Skeletal muscle satellite cell (primary cell): ENCODE results near the gene CDK19.
"Not testable (repeated sequence)": the region's sequence is repeated elsewhere in the genome, so short reads cannot be mapped to it uniquely, and the experiment has no call there.

Source experiments
- H3K27me3 ChIP-seq: 2 replicates; pipeline ENCODE4 v1.7.0; 2013; ENCODE audit warnings: low read length; ENCODE audit not compliant: control insufficient read depth, insufficient read depth
- H3K36me3 ChIP-seq: 2 replicates; pipeline ENCODE4 v1.7.0; 2013; ENCODE audit warnings: mild to moderate bottlenecking, control low read depth, low read length; ENCODE audit not compliant: insufficient read depth
- H3K4me1 ChIP-seq: 2 replicates; pipeline ENCODE4 v1.7.0; 2013; ENCODE audit warnings: low read length; ENCODE audit not compliant: control insufficient read depth, insufficient read depth
- H3K4me2 ChIP-seq: 2 replicates; pipeline ENCODE4 v1.7.0; 2013; ENCODE audit warnings: mild to moderate bottlenecking, low read length
- H3K4me3 ChIP-seq: 2 replicates; pipeline ENCODE4 v1.7.0; 2013; ENCODE audit warnings: low read length
- H3K9ac ChIP-seq: 2 replicates; pipeline ENCODE4 v1.7.0; 2013; ENCODE audit warnings: mild to moderate bottlenecking, low read depth, low read length, moderate library complexity
- H3K9me3 ChIP-seq: replicated peaks from 2 replicates; pipeline ENCODE4 v1.7.0; 2013; ENCODE audit warnings: mild to moderate bottlenecking, control low read depth, low read length

CDK19 gene

DNA sequence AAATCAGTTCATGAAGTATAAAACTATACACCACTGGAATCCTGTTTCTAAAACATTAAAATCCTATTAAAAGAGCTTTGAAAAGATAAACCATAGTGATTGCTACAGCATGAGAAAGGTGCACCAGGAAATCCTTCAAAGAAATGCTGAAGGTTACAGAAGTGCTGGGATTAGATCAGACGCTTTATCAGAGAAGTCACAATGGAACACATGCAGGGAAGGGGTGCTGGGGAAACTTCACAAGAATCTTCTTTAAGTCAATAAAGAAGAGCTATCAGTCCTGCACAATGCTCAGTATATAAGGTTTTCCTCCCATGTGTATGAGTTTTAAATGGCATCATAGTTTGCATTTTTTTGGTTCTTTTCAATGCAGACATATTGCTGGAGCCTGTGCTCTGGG, 201.2 kb downstream of the CDK19 start:
- Histone ChIP-seq H3K9me3 (no peaks in the 10 kb centered on the region), H3K36me3 (peaks cover 4% of the 10 kb centered on the region), H3K4me3 (no peak overlapping the region), H3K4me2 (no peak overlapping the region), H3K4me1 (no peaks in the 10 kb centered on the region), H3K9ac (no peak overlapping the region), H3K27me3 (no peaks in the 10 kb centered on the region)

- H3K4me1 ChIP-seq, result no peaks in the 10 kb centered on the region
- no peaks in the 10 kb centered on the region for H3K27me3 ChIP-seq
- H3K36me3 ChIP-seq, result peaks cover 4% of the 10 kb centered on the region
- H3K4me3 ChIP-seq, result no peak overlapping the region
- H3K9me3 ChIP-seq, result no peaks in the 10 kb centered on the region
- no peak overlapping the region for H3K4me2 ChIP-seq
- no peak overlapping the region for H3K9ac ChIP-seq
Measured at GRCh38 chr6:110613356-110613755, 201.9 kb downstream of the CDK19 start.

- peaks cover 4% of the 10 kb centered on the region for H3K36me3 ChIP-seq
- no peak overlapping the region for H3K4me2 ChIP-seq
- no peak overlapping the region for H3K4me3 ChIP-seq
- no peak overlapping the region for H3K9ac ChIP-seq
- H3K27me3 ChIP-seq, result no peaks in the 10 kb centered on the region
- H3K4me1 ChIP-seq, result no peaks in the 10 kb centered on the region
- no peaks in the 10 kb centered on the region for H3K9me3 ChIP-seq
Measured at GRCh38 chr6:110612298-110612697, 203.0 kb downstream of the CDK19 start.

DNA sequence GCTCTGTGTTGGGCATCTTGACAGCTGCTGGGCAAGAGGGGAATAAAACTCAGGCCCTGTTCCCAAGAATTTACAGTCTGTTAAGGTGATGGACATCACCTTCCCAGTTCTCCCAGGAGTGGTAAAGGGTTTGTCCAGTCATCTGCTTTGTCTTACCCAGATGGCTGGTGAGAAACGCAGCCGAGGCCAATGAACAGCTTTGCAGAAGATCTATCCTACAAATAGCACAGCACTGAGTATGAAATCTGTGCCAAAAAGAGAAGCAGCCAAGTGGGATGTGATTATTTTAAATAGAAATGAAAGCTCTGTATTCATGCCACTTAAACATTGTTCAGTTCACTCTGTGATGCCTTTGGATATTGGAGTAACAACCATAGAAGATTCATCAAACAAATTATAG, 206.2 kb downstream of the CDK19 start:
- Histone ChIP-seq H3K4me3 (no peak overlapping the region), H3K4me1 (no peaks in the 10 kb centered on the region), H3K36me3 (peaks cover 2% of the 10 kb centered on the region), H3K9ac (no peak overlapping the region), H3K4me2 (no peak overlapping the region), H3K9me3 (no peaks in the 10 kb centered on the region), H3K27me3 (no peaks in the 10 kb centered on the region)

GRCh38 chr6:110608151-110608550, 207.1 kb downstream of the CDK19 start:
- Histone ChIP-seq H3K9me3 (no peaks in the 10 kb centered on the region), H3K4me3 (no peak overlapping the region), H3K36me3 (no peaks in the 10 kb centered on the region), H3K4me2 (no peak overlapping the region), H3K27me3 (no peaks in the 10 kb centered on the region), H3K4me1 (no peaks in the 10 kb centered on the region), H3K9ac (no peak overlapping the region)

- Histone ChIP-seq H3K9me3 (no peaks in the 10 kb centered on the region), H3K4me2 (no peak overlapping the region), H3K9ac (no peak overlapping the region)
Measured at GRCh38 chr6:110606151-110606550, 209.1 kb downstream of the CDK19 start.

GRCh38 chr6:110600640-110601039, 214.6 kb downstream of the CDK19 start:
- not testable (repeated sequence) for H3K4me1 ChIP-seq, H3K4me3 ChIP-seq, H3K9ac ChIP-seq, H3K9me3 ChIP-seq, H3K4me2 ChIP-seq, H3K36me3 ChIP-seq, H3K27me3 ChIP-seq

More at GRCh38 chr6:110606151-110606550, 209.1 kb downstream of the CDK19 start:
- no peaks in the 10 kb centered on the region for H3K27me3 ChIP-seq
- H3K36me3 ChIP-seq, result no peaks in the 10 kb centered on the region
- no peaks in the 10 kb centered on the region for H3K4me1 ChIP-seq
- no peak overlapping the region for H3K4me3 ChIP-seq

DNA sequence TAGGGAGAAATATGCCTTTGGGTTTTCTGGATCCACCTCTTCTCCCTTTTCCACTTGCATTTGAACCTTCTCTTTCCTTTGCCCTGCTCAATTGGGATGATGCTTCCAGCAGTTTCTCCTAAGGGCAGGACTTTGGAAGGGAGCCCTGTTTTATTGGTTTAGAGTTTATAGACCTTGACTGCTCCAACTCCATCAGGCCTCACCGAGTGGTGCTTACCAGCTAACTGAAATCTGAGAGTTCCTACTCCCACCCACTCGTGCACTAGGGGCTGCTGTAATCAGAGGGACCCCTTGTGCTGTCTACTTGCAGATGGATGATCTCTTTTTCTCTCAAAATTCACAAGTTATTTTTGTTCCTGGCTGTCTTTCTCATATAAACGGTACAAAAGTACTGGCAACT, 217.5 kb downstream of the CDK19 start:
- Histone ChIP-seq H3K27me3 (no peaks in the 10 kb centered on the region), H3K4me1 (no peaks in the 10 kb centered on the region), H3K36me3 (no peaks in the 10 kb centered on the region), H3K9me3 (no peaks in the 10 kb centered on the region), H3K4me2 (no peak overlapping the region), H3K4me3 (no peak overlapping the region), H3K9ac (no peak overlapping the region)

GRCh38 chr6:110596354-110596753, 218.9 kb downstream of the CDK19 start:
- Histone ChIP-seq H3K9ac (no peak overlapping the region), H3K9me3 (no peaks in the 10 kb centered on the region), H3K4me3 (no peak overlapping the region), H3K4me1 (peaks cover under 1% of the 10 kb centered on the region), H3K27me3 (no peaks in the 10 kb centered on the region), H3K36me3 (no peaks in the 10 kb centered on the region), H3K4me2 (no peak overlapping the region)

DNA sequence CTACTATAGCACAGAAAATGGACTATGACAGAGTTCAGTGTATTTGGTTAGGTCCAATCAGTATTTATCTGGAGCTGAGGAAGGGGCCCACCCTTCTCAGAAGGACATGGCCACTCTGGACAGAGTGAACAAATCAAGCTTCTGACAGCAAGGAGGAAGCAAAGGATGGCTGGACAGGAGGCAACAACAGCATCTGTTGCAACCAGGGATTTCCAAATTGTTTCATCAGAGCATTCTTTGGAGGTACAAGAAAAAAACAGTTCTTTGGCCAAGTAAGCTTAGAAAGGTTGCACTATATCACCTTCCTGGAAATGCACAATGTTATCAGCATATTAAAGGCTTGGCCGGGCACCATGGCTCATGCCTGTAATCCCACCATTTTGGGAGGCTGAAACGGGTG, 220.2 kb downstream of the CDK19 start:
- Histone ChIP-seq H3K4me3 (no peak overlapping the region), H3K9me3 (no peaks in the 10 kb centered on the region), H3K4me1 (peaks cover 11% of the 10 kb centered on the region), H3K36me3 (no peaks in the 10 kb centered on the region), H3K4me2 (no peak overlapping the region), H3K9ac (no peak overlapping the region), H3K27me3 (no peaks in the 10 kb centered on the region)

DNA sequence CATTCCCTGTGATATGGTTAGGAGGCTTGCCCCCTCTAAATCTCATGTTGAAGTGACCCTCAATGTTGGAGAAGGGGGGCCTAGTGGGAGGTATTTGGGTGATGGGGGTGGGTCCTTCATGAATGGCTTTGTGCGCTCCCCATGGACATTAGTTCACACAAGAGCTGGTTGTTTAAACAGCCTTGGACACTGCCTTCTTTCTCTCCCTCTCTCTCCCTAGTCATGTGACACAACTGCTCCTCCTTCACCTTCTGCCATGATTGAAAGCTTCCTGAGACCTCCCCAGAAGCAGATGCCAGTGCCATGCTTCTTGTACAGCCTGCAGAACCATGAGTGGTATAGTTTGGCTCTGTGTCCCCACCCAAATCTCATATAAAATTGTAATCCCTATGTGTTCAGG, 221.6 kb downstream of the CDK19 start:
- Histone ChIP-seq H3K27me3 (no peaks in the 10 kb centered on the region), H3K4me3 (no peak overlapping the region), H3K4me2 (no peak overlapping the region), H3K9ac (no peak overlapping the region), H3K36me3 (no peaks in the 10 kb centered on the region), H3K4me1 (peaks cover 11% of the 10 kb centered on the region), H3K9me3 (no peaks in the 10 kb centered on the region)

- Histone ChIP-seq H3K9ac (no peak overlapping the region), H3K4me3 (no peak overlapping the region), H3K27me3 (no peaks in the 10 kb centered on the region)
Measured at GRCh38 chr6:110592765-110593164, 222.5 kb downstream of the CDK19 start.

More at GRCh38 chr6:110592765-110593164, 222.5 kb downstream of the CDK19 start:
- H3K36me3 ChIP-seq, result no peaks in the 10 kb centered on the region
- H3K4me1 ChIP-seq, result peaks cover 11% of the 10 kb centered on the region
- H3K9me3 ChIP-seq, result no peaks in the 10 kb centered on the region
- no peak overlapping the region for H3K4me2 ChIP-seq
